ENCODE data around the gene VAV3. TPM values are rescaled to one million over a fixed set of nuclear protein-coding genes. Genes with fewer than 3 reads are reported as not detected.

VAV3 gene
- total RNA-seq, 1 donor from 2014 or later: 25.8 TPM

DNA sequence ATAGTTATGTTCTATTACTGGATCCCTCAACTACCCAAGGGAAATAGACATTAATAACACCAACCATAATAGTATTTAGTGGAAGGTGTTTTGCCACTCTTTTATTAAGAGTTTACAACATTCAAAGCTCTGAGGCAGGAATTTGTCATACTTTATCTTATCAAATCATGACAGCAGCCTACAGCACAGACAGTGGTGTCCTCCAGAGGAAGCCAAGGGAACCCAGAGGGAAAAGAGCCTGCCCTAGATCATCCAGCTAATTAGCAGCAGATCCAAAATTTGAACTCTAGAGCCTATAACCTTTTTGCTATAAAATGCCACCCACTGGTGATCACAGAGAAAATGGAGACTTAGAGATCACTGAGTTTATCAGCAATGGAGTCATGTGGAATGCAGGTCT is 18.2 kb downstream of the VAV3 start:
- no peak overlapping the region for H3K27ac Mint-ChIP-seq (ENCODE audit: unreplicated experiment)
- H3K9me3 Mint-ChIP-seq (ENCODE audit: unreplicated experiment): no peaks in the 10 kb centered on the region
- TF ChIP-seq, protein P1, sequence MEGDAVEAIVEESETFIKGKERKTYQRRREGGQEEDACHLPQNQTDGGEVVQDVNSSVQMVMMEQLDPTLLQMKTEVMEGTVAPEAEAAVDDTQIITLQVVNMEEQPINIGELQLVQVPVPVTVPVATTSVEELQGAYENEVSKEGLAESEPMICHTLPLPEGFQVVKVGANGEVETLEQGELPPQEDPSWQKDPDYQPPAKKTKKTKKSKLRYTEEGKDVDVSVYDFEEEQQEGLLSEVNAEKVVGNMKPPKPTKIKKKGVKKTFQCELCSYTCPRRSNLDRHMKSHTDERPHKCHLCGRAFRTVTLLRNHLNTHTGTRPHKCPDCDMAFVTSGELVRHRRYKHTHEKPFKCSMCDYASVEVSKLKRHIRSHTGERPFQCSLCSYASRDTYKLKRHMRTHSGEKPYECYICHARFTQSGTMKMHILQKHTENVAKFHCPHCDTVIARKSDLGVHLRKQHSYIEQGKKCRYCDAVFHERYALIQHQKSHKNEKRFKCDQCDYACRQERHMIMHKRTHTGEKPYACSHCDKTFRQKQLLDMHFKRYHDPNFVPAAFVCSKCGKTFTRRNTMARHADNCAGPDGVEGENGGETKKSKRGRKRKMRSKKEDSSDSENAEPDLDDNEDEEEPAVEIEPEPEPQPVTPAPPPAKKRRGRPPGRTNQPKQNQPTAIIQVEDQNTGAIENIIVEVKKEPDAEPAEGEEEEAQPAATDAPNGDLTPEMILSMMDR (IDR thresholded peaks at IDR 0.05; ENCODE audit: partially characterized antibody, unreplicated experiment): no peak
- no peaks in the 10 kb centered on the region for H3K36me3 Mint-ChIP-seq (ENCODE audit: unreplicated experiment)
- peaks cover 6% of the 10 kb centered on the region for H3K27me3 Mint-ChIP-seq (ENCODE audit: unreplicated experiment)
- H3K4me3 Mint-ChIP-seq (ENCODE audit: unreplicated experiment): no peak overlapping the region
- peaks cover 11% of the 10 kb centered on the region for H3K4me1 Mint-ChIP-seq (ENCODE audit: low read depth, unreplicated experiment)
- DNase-seq: no peak

GRCh38 chr1:107943694-107944093 is 21.3 kb downstream of the VAV3 start:
- H3K4me1 Mint-ChIP-seq (ENCODE audit: low read depth, unreplicated experiment): peaks cover 2% of the 10 kb centered on the region
- no peaks in the 10 kb centered on the region for H3K36me3 Mint-ChIP-seq (ENCODE audit: unreplicated experiment)
- H3K27ac Mint-ChIP-seq (ENCODE audit: unreplicated experiment): no peak overlapping the region
- no peaks in the 10 kb centered on the region for H3K9me3 Mint-ChIP-seq (ENCODE audit: unreplicated experiment)
- no peak overlapping the region for H3K4me3 Mint-ChIP-seq (ENCODE audit: unreplicated experiment)
- TF ChIP-seq, protein P1 (IDR thresholded peaks at IDR 0.05; ENCODE audit: partially characterized antibody, unreplicated experiment): no peak
- no peak for DNase-seq
- H3K27me3 Mint-ChIP-seq (ENCODE audit: unreplicated experiment): peaks cover 6% of the 10 kb centered on the region

GRCh38 chr1:107942814-107943213 is 22.2 kb downstream of the VAV3 start:
- H3K4me1 Mint-ChIP-seq (ENCODE audit: low read depth, unreplicated experiment): peaks cover 2% of the 10 kb centered on the region
- H3K4me3 Mint-ChIP-seq (ENCODE audit: unreplicated experiment): no peak overlapping the region
- H3K9me3 Mint-ChIP-seq (ENCODE audit: unreplicated experiment): no peaks in the 10 kb centered on the region
- no peak for DNase-seq
- H3K27me3 Mint-ChIP-seq (ENCODE audit: unreplicated experiment): peaks cover 6% of the 10 kb centered on the region
- TF ChIP-seq, protein P1 (IDR thresholded peaks at IDR 0.05; ENCODE audit: partially characterized antibody, unreplicated experiment): no peak
- H3K27ac Mint-ChIP-seq (ENCODE audit: unreplicated experiment): no peak overlapping the region
- no peaks in the 10 kb centered on the region for H3K36me3 Mint-ChIP-seq (ENCODE audit: unreplicated experiment)

DNA sequence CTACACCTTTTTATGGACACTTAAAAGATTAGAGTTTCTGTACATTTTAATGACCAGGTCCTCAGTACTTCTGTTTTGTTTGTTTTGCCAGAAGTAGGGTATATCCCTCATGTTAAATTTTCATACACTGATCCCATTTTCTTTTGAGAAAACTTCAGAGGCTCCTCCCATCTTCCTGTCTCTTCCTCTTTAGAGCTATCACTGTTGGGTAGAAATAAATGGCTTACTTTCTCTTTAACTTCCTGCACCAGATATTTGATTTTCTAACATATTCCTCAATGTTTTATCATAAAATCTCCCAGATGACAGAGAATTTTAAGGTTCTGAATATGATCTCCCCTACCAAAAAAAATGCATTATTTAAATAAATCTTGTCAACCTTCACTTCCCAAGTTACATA is 23.4 kb downstream of the VAV3 start:
- no peak for DNase-seq
- Mint-ChIP-seq H3K27me3 (ENCODE audit: unreplicated experiment) (peaks cover 6% of the 10 kb centered on the region), H3K4me1 (ENCODE audit: low read depth, unreplicated experiment) (peaks cover 6% of the 10 kb centered on the region), H3K4me3 (ENCODE audit: unreplicated experiment) (no peak overlapping the region), H3K36me3 (ENCODE audit: unreplicated experiment) (no peaks in the 10 kb centered on the region), H3K27ac (ENCODE audit: unreplicated experiment) (no peak overlapping the region), H3K9me3 (ENCODE audit: unreplicated experiment) (no peaks in the 10 kb centered on the region)
- TF ChIP-seq, protein P1 (IDR thresholded peaks at IDR 0.05; ENCODE audit: partially characterized antibody, unreplicated experiment): no peak

DNA sequence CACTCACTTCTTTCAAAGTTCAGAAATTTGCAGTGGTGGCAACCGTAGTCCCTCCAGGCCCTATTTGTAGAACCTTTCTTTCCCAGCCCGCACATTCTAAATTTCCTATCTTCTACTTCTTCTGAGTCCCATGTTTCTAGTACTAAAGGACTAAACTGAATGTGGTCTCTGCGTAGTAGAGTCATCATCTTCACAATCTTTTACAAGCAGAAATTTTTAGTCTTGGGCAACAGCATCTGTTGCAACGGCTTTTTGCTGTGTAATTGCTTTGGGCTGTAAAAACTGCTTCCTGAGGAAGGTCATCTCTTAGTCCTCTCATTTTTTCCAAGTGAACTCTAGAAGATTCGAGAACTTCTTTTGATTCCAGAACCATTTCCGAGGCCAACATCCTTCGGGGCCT is 23.9 kb downstream of the VAV3 start:
- Mint-ChIP-seq H3K4me1 (ENCODE audit: low read depth, unreplicated experiment) (peaks cover 7% of the 10 kb centered on the region), H3K36me3 (ENCODE audit: unreplicated experiment) (no peaks in the 10 kb centered on the region), H3K4me3 (ENCODE audit: unreplicated experiment) (no peak overlapping the region), H3K9me3 (ENCODE audit: unreplicated experiment) (no peaks in the 10 kb centered on the region), H3K27me3 (ENCODE audit: unreplicated experiment) (peaks cover 6% of the 10 kb centered on the region), H3K27ac (ENCODE audit: unreplicated experiment) (no peak overlapping the region)
- no peak for DNase-seq
- TF ChIP-seq, protein P1 (IDR thresholded peaks at IDR 0.05; ENCODE audit: partially characterized antibody, unreplicated experiment): no peak
